Spleen (tissue), 7 donors: Measurements from ENCODE around the gene COL11A1.

Experiments used
- CTCF ChIP-seq, 11 experiments: fragments of 200-600 bp in 7 of 11; fragments of 450-650 bp in 4 of 11; sonication (generic) in 4 of 11; IDR thresholded peaks in 8 of 11; conservative IDR thresholded peaks in 3 of 11; 1 replicate in 7 of 11; 2 replicates in 4 of 11; pipeline versions ENCODE4 v1.4.0 to v1.8.0; 2016 to 2021; ENCODE audit warnings: antibody characterized with exemption in 11 of 11, inconsistent platforms in 4 of 11, mild to moderate bottlenecking in 1 of 11
- POLR2AphosphoS5 ChIP-seq, 3 donors: sonication (generic); formaldehyde crosslinking; IDR thresholded peaks; one replicate each; pipeline ENCODE4 v1.5.1; 2017; ENCODE audit warnings: antibody characterized with exemption in 3 of 3
- donor health status: DM: no; HTN: no; CAD: no; lungs with moderate emphysema.
- donor health status: DM: no; HTN: no; CAD: no.
- donor health status: DM: no; HTN: no; CAD: no.

- TF ChIP-seq POLR2AphosphoS5 (IDR thresholded peaks at IDR 0.05) (no peak), CTCF (IDR thresholded peaks at IDR 0.05 in 8 of 11, conservative IDR thresholded peaks at IDR 0.05 in 3 of 11) (no peak)
These were observed 236.2 kb downstream of the COL11A1 start for GRCh38 chr1:102872097-102872496.
